ENCODE measurements around the gene EDEM1. TPM values are rescaled to one million over a fixed set of nuclear protein-coding genes. Genes with fewer than 3 reads are reported as not detected.

EDEM1 gene
- total RNA-seq, 4 donors from 2014 or later = 48.1 to 127 (median 56.3) TPM

DNA sequence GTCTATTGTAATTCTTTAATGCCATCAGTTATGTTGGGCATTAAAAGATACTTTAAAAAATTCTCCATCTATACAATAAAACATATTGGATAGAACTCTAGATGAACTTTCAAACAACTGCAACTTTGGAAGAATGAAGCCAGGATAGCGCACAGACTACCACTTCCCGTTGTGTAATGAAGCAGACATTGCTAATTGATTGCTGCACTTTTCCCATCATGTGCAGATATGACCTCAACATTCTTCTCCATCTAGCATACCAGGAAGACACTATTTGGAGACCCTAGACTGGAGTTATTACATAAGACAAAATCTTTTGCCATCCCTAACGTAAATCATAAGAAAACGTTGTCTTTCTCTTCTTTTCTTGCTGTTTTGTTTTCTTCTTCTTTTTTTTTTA, 75.0 kb downstream of the EDEM1 start:
- Histone ChIP-seq H3K36me3 (no peaks in the 10 kb centered on the region), H3K27me3 (no peaks in the 10 kb centered on the region), H3K4me1 (no peaks in the 10 kb centered on the region), H3K9me3 (no peaks in the 10 kb centered on the region), H3K4me3 (no peak overlapping the region), H3K27ac (no peak overlapping the region)
- 67% methylated on average over 4 of the region's 4 CpGs for WGBS
- TF ChIP-seq EP300 (IDR thresholded peaks at IDR 0.05) (no peak), POLR2A (IDR thresholded peaks at IDR 0.05) (no peak)
- TF ChIP-seq, protein P1, sequence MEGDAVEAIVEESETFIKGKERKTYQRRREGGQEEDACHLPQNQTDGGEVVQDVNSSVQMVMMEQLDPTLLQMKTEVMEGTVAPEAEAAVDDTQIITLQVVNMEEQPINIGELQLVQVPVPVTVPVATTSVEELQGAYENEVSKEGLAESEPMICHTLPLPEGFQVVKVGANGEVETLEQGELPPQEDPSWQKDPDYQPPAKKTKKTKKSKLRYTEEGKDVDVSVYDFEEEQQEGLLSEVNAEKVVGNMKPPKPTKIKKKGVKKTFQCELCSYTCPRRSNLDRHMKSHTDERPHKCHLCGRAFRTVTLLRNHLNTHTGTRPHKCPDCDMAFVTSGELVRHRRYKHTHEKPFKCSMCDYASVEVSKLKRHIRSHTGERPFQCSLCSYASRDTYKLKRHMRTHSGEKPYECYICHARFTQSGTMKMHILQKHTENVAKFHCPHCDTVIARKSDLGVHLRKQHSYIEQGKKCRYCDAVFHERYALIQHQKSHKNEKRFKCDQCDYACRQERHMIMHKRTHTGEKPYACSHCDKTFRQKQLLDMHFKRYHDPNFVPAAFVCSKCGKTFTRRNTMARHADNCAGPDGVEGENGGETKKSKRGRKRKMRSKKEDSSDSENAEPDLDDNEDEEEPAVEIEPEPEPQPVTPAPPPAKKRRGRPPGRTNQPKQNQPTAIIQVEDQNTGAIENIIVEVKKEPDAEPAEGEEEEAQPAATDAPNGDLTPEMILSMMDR (IDR thresholded peaks at IDR 0.05) = no peak
- DNase-seq (ENCODE audit: low spot score in 2 of 2) = no peak

DNA sequence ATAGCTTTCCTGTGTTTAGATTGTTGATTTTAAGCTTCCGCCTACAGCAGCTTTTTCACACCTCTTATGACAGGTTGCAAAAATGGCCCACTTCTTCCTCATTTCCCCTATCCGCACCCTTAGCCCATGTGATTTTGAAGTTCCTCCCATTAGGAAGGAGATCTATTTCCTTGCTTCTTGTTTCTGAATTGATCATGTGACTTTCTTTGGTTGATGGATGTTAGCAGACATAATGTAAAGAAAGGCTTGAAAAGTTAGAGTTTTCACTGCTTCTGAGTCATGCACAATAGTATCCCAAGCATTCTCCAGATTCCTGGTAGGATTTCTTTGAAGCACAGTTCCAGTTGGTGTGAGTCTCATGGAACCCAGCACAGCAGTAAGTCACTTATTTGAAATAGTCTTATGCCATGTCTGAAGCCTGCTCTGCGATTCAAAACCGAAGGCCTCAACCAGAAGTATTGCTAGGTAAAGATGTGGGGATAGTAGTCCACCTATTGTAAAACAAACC, 76.6 kb downstream of the EDEM1 start:
- no peak for DNase-seq (ENCODE audit: low spot score in 2 of 2)
- 91% methylated on average over 4 of the region's 4 CpGs for WGBS
- Histone ChIP-seq H3K4me1 (no peaks in the 10 kb centered on the region), H3K27me3 (no peaks in the 10 kb centered on the region), H3K9me3 (no peaks in the 10 kb centered on the region), H3K4me3 (no peak overlapping the region), H3K36me3 (no peaks in the 10 kb centered on the region), H3K27ac (no peak overlapping the region)
- no peak for TF ChIP-seq POLR2AphosphoS5 (IDR thresholded peaks at IDR 0.05)
- TF ChIP-seq, protein P1 (IDR thresholded peaks at IDR 0.05) = no peak
- TF ChIP-seq EP300 (IDR thresholded peaks at IDR 0.05) = no peak
- no peak for TF ChIP-seq POLR2A (IDR thresholded peaks at IDR 0.05)

DNA sequence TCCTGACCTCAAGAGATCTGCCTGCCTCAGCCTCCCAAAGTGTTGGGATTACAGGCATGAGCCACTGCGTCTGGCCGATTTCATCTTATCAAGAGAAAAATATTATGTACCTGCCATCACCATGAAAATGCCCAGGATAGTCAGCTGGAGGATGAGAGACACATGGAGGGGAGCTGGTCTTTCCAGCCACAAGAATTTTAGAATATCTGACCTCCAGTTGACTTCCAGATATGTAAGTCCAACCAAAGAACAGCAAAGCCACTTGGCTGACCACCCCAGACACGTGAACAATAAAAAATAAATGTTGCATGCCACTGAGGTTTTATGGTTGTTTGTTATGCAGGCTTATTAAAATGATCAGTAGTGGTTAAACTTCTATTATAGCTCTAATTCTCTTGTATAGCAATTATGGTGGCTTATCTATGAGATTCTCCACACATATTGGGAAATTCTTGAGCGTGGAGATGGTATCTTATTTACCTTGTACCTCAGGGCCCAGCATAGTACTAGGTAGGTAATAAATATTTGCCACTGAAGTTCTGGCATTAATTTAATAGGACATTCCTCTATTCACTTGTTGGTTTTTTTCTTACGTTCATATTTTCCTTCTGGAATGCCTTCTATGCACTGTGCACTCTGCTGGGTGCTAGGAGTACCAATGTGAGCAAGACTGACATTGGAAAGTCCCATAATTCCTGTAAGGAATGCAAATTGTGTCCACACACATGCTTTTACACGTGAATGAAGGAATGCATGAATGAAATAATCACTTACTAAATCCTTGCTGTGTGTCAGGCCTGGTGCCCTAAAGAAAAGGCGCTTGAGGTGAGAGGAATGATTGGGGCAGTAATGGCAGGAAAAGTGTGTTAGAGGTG, 77.6 kb downstream of the EDEM1 start:
- no peak overlapping the region for H3K4me3 ChIP-seq
- no peaks in the 10 kb centered on the region for H3K9me3 ChIP-seq
- no peak overlapping the region for H3K27ac ChIP-seq
- no peaks in the 10 kb centered on the region for H3K36me3 ChIP-seq
- TF ChIP-seq POLR2AphosphoS5 (IDR thresholded peaks at IDR 0.05) (no peak), EP300 (IDR thresholded peaks at IDR 0.05) (no peak), POLR2A (IDR thresholded peaks at IDR 0.05) (no peak)
- TF ChIP-seq, protein P1 (IDR thresholded peaks at IDR 0.05) = no peak
- no peaks in the 10 kb centered on the region for H3K27me3 ChIP-seq
- DNase-seq (ENCODE audit: low spot score in 2 of 2) = no peak
- 63% methylated on average over 7 of the region's 7 CpGs for WGBS
- H3K4me1 ChIP-seq = no peaks in the 10 kb centered on the region

DNA sequence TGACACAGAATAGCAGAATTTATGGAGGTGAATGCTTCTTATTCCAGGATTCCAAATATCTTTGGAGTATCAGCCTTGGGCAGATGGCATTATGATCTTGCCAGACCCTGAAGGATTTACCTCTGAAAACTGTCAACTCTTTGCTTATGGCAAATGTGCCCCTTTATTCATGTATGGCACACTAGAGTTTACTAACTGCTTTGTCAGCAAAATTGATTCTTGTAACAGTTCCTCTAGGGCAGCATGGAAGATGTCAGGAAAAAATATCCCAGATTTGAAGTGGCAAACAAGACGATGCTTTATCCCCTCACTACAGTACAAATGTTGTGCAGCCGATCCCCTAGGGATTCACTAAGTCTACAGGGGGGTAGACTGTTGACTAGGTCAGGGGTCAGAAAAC, 79.7 kb downstream of the EDEM1 start:
- H3K4me1 ChIP-seq = no peaks in the 10 kb centered on the region
- no peak for TF ChIP-seq EP300 (IDR thresholded peaks at IDR 0.05)

DNA sequence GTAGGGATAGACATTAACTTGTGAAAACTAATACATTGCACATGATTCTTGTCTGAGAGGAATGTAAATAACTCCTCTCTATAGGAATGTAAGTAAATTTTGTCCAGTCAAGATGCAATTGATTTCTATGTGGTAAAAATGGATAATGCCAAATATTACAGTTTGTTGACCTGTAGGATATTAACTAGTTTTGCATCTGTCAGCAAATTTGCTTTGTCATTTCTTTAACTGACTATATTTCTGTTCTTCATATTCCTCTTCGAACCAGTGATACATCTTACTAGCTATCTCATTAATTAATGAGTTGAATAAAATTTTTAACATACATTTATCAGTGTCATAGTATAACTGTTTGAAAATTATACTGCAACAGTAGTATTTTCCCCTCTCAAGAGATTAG, 80.4 kb downstream of the EDEM1 start:
- TF ChIP-seq EP300 (IDR thresholded peaks at IDR 0.05) = no peak
- TF ChIP-seq POLR2AphosphoS5 (IDR thresholded peaks at IDR 0.05) = no peak
- TF ChIP-seq POLR2A (IDR thresholded peaks at IDR 0.05) = no peak
- TF ChIP-seq, protein P1 (IDR thresholded peaks at IDR 0.05) = no peak
- WGBS = 88% methylated on average over 1 of the region's 1 CpG

More for the DNA sequence above, 79.7 kb downstream of the EDEM1 start:
- Histone ChIP-seq H3K36me3 (no peaks in the 10 kb centered on the region), H3K9me3 (no peaks in the 10 kb centered on the region), H3K4me3 (no peak overlapping the region), H3K27me3 (no peaks in the 10 kb centered on the region), H3K27ac (no peak overlapping the region)
- no peak for DNase-seq (ENCODE audit: low spot score in 2 of 2)
- 62% methylated on average over 2 of the region's 2 CpGs for WGBS

More for the DNA sequence above, 80.4 kb downstream of the EDEM1 start:
- Histone ChIP-seq H3K4me1 (no peaks in the 10 kb centered on the region), H3K27ac (no peak overlapping the region), H3K27me3 (no peaks in the 10 kb centered on the region), H3K9me3 (no peaks in the 10 kb centered on the region), H3K36me3 (no peaks in the 10 kb centered on the region), H3K4me3 (no peak overlapping the region)
- DNase-seq (ENCODE audit: low spot score in 2 of 2) = no peak

Other genes starting within 250 kb of the EDEM1 start
- gene BHLHE40, start 208.3 kb upstream of the EDEM1 start, total RNA-seq = 100 to 1,000 TPM in 1 of 4 donors, 10 to 100 TPM in 3; 63.0 to 154 (median 93.3) TPM
- gene ARL8B, start 65.4 kb upstream of the EDEM1 start, total RNA-seq = 10 to 100 TPM; 60.3 to 74.4 (median 66.0) TPM